BJ (cell line): ENCODE measurements around the gene C4orf50. TPM values are rescaled to one million over a fixed set of nuclear protein-coding genes. Genes with fewer than 3 reads are reported as not detected.

Experiments used
- CTCF ChIA-PET: fragments of 350-600 bp; formaldehyde crosslinking; extraction: SDS; loops from one replicate; lab custom pipeline; 2021; ENCODE audit warnings: antibody characterized with exemption, inconsistent platforms; lab: Yijun Ruan, JAX
- POLR2A ChIA-PET: fragments of 300-600 bp; sonication (Branson Sonifier 250); formaldehyde crosslinking; extraction: SDS; loops from one replicate; lab custom pipeline; 2021; ENCODE audit warnings: antibody characterized with exemption; lab: Charles Lee
- DNase-seq: peaks from one replicate; pipeline ENCODE4 v3.0.0-alpha.2; 2011; ENCODE audit warnings: low read depth
- H3K27me3 ChIP-seq: 2 replicates; pipeline ENCODE4 v1.6.0; 2011; ENCODE audit warnings: low read length; ENCODE audit not compliant: control insufficient read depth, insufficient read depth
- H3K36me3 ChIP-seq: 2 replicates; pipeline ENCODE4 v1.5.1; 2011; ENCODE audit warnings: low read length; ENCODE audit not compliant: control insufficient read depth, insufficient read depth
- H3K4me3 ChIP-seq: 2 replicates; pipeline ENCODE4 v1.5.1; 2011; ENCODE audit warnings: low read depth, mild to moderate bottlenecking, control low read depth, low read length
- CTCF ChIP-seq: IDR thresholded peaks from 2 replicates; pipeline ENCODE4 v1.5.1; 2011; ENCODE audit warnings: low read depth, mild to moderate bottlenecking, control low read depth, inconsistent platforms, low read length, moderate library complexity; ENCODE audit not compliant: insufficient read depth
- polyA plus RNA-seq: library from polyadenylated mRNA; depleted of rRNA; stranded (reverse); fragments of >200 nt; gene quantifications from 2 replicates; pipeline ENCODE4 v1.2.3, GENCODE V29; 2011

C4orf50 gene
- polyA plus RNA-seq, 1 experiment, result not detected

DNA sequence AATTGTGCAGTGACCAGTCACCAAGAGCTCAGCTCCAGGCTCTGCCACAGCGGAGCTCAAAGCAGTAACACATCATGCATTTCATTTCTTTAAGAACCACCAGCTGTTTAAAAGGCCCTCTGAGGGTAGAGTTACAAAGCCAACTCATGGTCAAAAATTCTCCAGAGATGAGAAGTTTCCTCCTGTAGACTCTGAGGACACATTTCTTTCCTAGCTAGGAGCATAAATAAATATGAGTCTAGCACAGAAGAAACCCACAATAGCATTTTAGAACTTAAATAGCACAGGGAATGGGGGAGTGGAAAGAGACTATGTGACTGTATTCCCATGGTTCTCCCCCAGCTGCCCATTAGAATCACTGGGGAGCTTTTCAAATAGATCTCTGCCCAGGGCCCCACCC lies 118.8 kb downstream of the C4orf50 start:
- no peak for TF ChIP-seq CTCF
- CTCF ChIA-PET, result no interaction called here
- peaks cover 6% of the 10 kb centered on the region for H3K27me3 ChIP-seq
- DNase-seq, result no peak
- H3K4me3 ChIP-seq, result no peak overlapping the region
- no peaks in the 10 kb centered on the region for H3K36me3 ChIP-seq
- POLR2A ChIA-PET, result no interaction called here

- ChIA-PET POLR2A (no interaction called here), CTCF (no interaction called here)
- TF ChIP-seq CTCF, result no peak
- Histone ChIP-seq H3K36me3 (no peaks in the 10 kb centered on the region), H3K4me3 (no peak overlapping the region), H3K27me3 (peaks cover 19% of the 10 kb centered on the region)
- no peak for DNase-seq
These were observed 120.6 kb downstream of the C4orf50 start for GRCh38 chr4:5897674-5898073.

DNA sequence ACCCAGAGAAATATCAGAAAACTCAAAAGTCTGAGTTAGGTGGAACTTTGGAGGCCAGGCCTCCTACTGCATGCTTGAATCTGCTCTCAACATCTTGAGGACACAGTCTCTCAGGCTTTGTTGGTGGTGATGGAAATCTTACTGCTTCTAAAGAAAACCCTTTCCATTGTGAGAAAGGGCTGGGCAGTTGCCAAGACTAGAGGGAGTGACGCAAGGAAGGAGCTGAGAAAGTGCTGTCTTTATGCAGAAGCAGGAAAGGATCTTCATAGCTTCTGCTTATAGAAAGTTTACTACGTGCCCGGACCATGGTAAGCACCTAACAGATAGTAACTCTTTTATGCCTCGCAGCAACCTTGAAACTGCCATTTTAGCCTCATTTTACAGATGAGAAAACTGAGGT lies 122.9 kb downstream of the C4orf50 start:
- no peak for DNase-seq
- Histone ChIP-seq H3K27me3 (peaks cover 34% of the 10 kb centered on the region), H3K4me3 (no peak overlapping the region), H3K36me3 (no peaks in the 10 kb centered on the region)
- ChIA-PET POLR2A (no interaction called here), CTCF (no interaction called here)
- no peak for TF ChIP-seq CTCF

DNA sequence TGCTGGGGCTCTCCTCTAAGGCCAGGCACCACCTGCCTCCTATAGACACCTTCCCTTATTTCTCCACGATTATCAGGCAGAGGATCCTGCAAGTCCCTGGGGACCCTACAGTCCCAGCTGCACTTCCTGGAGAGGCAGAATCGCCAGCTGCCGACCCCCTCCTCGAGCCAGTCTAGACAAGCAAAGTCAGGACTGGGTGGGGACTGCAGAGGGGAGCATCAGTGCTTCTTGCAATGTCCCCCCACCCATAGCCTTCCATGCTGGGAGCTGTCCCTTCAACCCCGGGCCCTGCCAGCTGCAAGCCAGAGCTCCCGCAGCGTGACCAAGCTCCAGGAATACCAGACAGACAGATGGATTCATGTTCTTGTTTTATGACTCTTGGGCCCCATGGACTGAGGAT lies 124.0 kb downstream of the C4orf50 start:
- no peak overlapping the region for H3K4me3 ChIP-seq
- DNase-seq, result no peak
- CTCF ChIA-PET, result no interaction called here

GRCh38 chr4:5893591-5893990 lies 124.6 kb downstream of the C4orf50 start:
- POLR2A ChIA-PET, result no interaction called here
- no peaks in the 10 kb centered on the region for H3K36me3 ChIP-seq
- CTCF ChIA-PET, result no interaction called here
- peaks cover 49% of the 10 kb centered on the region for H3K27me3 ChIP-seq
- DNase-seq, result no peak
- no peak for TF ChIP-seq CTCF
- no peak overlapping the region for H3K4me3 ChIP-seq

More for the DNA sequence above, 124.0 kb downstream of the C4orf50 start:
- TF ChIP-seq CTCF, result no peak
- Histone ChIP-seq H3K27me3 (peaks cover 43% of the 10 kb centered on the region), H3K36me3 (no peaks in the 10 kb centered on the region)
- POLR2A ChIA-PET, result no interaction called here
